ENCODE results near the gene IL15RA. TPM values are rescaled to one million over a fixed set of nuclear protein-coding genes. Genes with fewer than 3 reads are reported as not detected.

Gene IL15RA
- polyA plus RNA-seq, 2 of the 4 experiments (the other 2 are of a cell fraction): 0.46 to 0.83 TPM

- Histone ChIP-seq H3K4me1 (peaks cover 22% of the 10 kb centered on the region), H3K4me2 (no peak overlapping the region), H3K27ac (0 out of 6 replicates have a peak overlapping the region, but pooled peaks of 1 of the 2 experiments have one; percentile 17), H3K4me3 (no peak overlapping the region), H3K9me3 (no peaks in the 10 kb centered on the region)
- no peak for DNase-seq (ENCODE audit: low read depth in 1 of 2, low spot score in 1 of 2)
- no peak for ATAC-seq
- FAIRE-seq: no peak
- TF ChIP-seq NR3C1 (IDR thresholded peaks at IDR 0.05) (no peak), POLR2AphosphoS2 (conservative IDR thresholded peaks at IDR 0.05; ENCODE audit: low read length) (no peak), RFX5 (IDR thresholded peaks at IDR 0.05) (no peak), REST (IDR thresholded peaks at IDR 0.05) (no peak), RARB (CRISPR knock-in tag; IDR thresholded peaks at IDR 0.05) (no peak), KDM5A (IDR thresholded peaks at IDR 0.05) (no peak), MAFK (IDR thresholded peaks at IDR 0.05; ENCODE audit: partially characterized antibody) (no peak), HES2 (IDR thresholded peaks at IDR 0.05) (no peak), NPAS2 (CRISPR knock-in tag; IDR thresholded peaks at IDR 0.05; ENCODE audit: borderline replicate concordance) (no peak), CEBPB (IDR thresholded peaks at IDR 0.05) (no peak), HOXA7 (CRISPR knock-in tag; IDR thresholded peaks at IDR 0.05) (no peak), CHD4 (IDR thresholded peaks at IDR 0.05; ENCODE audit: borderline replicate concordance) (no peak), BCL3 (IDR thresholded peaks at IDR 0.05) (no peak), PHF8 (IDR thresholded peaks at IDR 0.05; ENCODE audit: borderline replicate concordance, low read depth) (no peak), TP53 (CRISPR knock-in tag; IDR thresholded peaks at IDR 0.05) (no peak)
- TF ChIP-seq, protein P1, sequence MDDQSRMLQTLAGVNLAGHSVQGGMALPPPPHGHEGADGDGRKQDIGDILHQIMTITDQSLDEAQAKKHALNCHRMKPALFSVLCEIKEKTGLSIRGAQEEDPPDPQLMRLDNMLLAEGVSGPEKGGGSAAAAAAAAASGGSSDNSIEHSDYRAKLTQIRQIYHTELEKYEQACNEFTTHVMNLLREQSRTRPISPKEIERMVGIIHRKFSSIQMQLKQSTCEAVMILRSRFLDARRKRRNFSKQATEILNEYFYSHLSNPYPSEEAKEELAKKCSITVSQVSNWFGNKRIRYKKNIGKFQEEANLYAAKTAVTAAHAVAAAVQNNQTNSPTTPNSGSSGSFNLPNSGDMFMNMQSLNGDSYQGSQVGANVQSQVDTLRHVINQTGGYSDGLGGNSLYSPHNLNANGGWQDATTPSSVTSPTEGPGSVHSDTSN (IDR thresholded peaks at IDR 0.05): no peak
- WGBS (ENCODE audit: missing lambda C conversion rate): 76% methylated on average over 21 of the region's 21 CpGs
- ChIA-PET POLR2A (no interaction called here), CTCF (interaction anchor here (1.5 to 1.7 kb wide), 2 partner anchors 12 to 456 kb away, joined by 3 to 4 read pairs; no protein-coding TSS in a partner anchor)
These were observed 31.6 kb downstream of the IL15RA start for GRCh38 chr10:5945561-5946418.

DNA sequence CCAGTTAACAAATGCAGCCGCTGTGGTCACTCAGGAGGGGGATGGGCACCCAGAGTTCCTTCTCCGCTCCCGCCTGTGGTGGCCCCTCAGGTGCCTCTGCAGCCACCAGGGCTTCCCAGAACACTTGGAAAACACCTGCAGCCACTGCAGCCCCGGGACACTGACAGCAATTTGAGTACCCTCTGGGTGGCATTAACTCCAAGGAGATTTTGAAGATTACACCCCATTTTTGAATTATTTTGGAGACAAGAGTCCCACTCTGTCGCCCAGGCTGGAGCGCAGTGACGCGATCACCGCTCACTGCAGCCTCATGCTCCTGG lies 32.2 kb downstream of the IL15RA start:
- no peak for TF ChIP-seq RARB (CRISPR knock-in tag; IDR thresholded peaks at IDR 0.05)
- TF ChIP-seq BHLHE40 (IDR thresholded peaks at IDR 0.05; ENCODE audit: low read depth, low read length): no peak
- no peak for TF ChIP-seq RAD21 (conservative IDR thresholded peaks at IDR 0.05 in 1 of 2, IDR thresholded peaks at IDR 0.05 in 1 of 2)
- no peak for TF ChIP-seq ZFP36 (IDR thresholded peaks at IDR 0.05; ENCODE audit: borderline replicate concordance, partially characterized antibody)
- POLR2A ChIA-PET: no interaction called here
- WGBS (ENCODE audit: missing lambda C conversion rate): 89% methylated on average over 9 of the region's 9 CpGs
- H3K27ac ChIP-seq: no peak overlapping the region
- H3K9me3 ChIP-seq: no peaks in the 10 kb centered on the region
- FAIRE-seq (no peak), ATAC-seq (no peak), DNase-seq (ENCODE audit: low read depth in 1 of 2, low spot score in 1 of 2) (no peak)
- no peak overlapping the region for H3K4me3 ChIP-seq
- H3K4me2 ChIP-seq: no peak overlapping the region; the same call in 2 of the 3 replicates
- peaks cover 16% of the 10 kb centered on the region; the same call in 2 of the 3 replicates for H3K4me1 ChIP-seq
- CTCF ChIA-PET: interaction anchor here (1.7 kb wide), 1 partner anchor 11 kb away, joined by 4 read pairs; no protein-coding TSS in a partner anchor
